PC-3 (cell line): ENCODE measurements around the gene HMSD. TPM values are rescaled to one million over a fixed set of nuclear protein-coding genes. Genes with fewer than 3 reads are reported as not detected.

ENCODE experiments used
- ATAC-seq: fragments of 200-7000 bp; cut with Tn5 transposase; 2 replicates; pipeline ENCODE4 v1.9.1; 2020; ENCODE audit warnings: mild to moderate bottlenecking, moderate library complexity
- BruUV-seq: library from RNA; stranded (reverse); fragments of 400-500 nt; replicated peaks from 2 replicates; lab custom pipeline; 2021; lab: Mats Ljungman, UMichigan
- CTCF ChIA-PET: fragments of 300-600 bp; sonication (Branson Sonifier 250); formaldehyde crosslinking; loops from one replicate; lab custom pipeline; 2022; ENCODE audit warnings: antibody characterized with exemption; lab: Charles Lee
- POLR2A ChIA-PET: fragments of 300-600 bp; sonication (Branson Sonifier 250); formaldehyde crosslinking; loops from one replicate; lab custom pipeline; 2022; ENCODE audit warnings: antibody characterized with exemption; ENCODE audit not compliant: unreplicated experiment; lab: Charles Lee
- DNase-seq: peaks from one replicate; pipeline ENCODE4 v3.0.0-alpha.2; 2015
- H2AFZ ChIP-seq: fragments of 300-600 bp; sonication (generic); 2 replicates; pipeline ENCODE4 v1.6.0; 2016; ENCODE audit warnings: antibody characterized with exemption, low read length
- H3F3A ChIP-seq: fragments of 300-600 bp; sonication (generic); one replicate; pipeline ENCODE4 v1.6.0; 2017; ENCODE audit warnings: antibody characterized with exemption, low read length, control low read depth, mild to moderate bottlenecking; ENCODE audit not compliant: unreplicated experiment
- H3K27ac ChIP-seq: fragments of 300-600 bp; sonication (generic); 2 replicates; pipeline ENCODE4 v1.5.1; 2016; ENCODE audit warnings: mild to moderate bottlenecking, low read length
- H3K27me3 ChIP-seq: fragments of 300-600 bp; sonication (generic); 2 replicates; pipeline ENCODE4 v1.6.1; 2016; ENCODE audit warnings: low read length, mixed read lengths
- H3K36me3 ChIP-seq: fragments of 300-600 bp; sonication (generic); 2 replicates; pipeline ENCODE4 v1.6.1; 2016; ENCODE audit warnings: low read depth, mixed run types, low read length, mixed read lengths
- H3K4me1 ChIP-seq: fragments of 300-600 bp; sonication (generic); 2 replicates; pipeline ENCODE4 v1.5.1; 2016; ENCODE audit warnings: low read length; ENCODE audit not compliant: insufficient read depth
- H3K4me2 ChIP-seq: fragments of 300-600 bp; sonication (generic); 2 replicates; pipeline ENCODE4 v1.6.0; 2016; ENCODE audit warnings: low read length
- H3K4me3 ChIP-seq: fragments of 300-600 bp; sonication (generic); 2 replicates; pipeline ENCODE4 v1.5.1; 2016; ENCODE audit warnings: mild to moderate bottlenecking, low read length, mixed read lengths
- H3K79me2 ChIP-seq: fragments of 300-600 bp; sonication (generic); 2 replicates; pipeline ENCODE4 v1.6.1; 2017; ENCODE audit warnings: low read length, mixed read lengths
- H3K9ac ChIP-seq: fragments of 300-600 bp; sonication (generic); 2 replicates; pipeline ENCODE4 v1.6.0; 2016; ENCODE audit warnings: mild to moderate bottlenecking, low read length
- H3K9me2 ChIP-seq: fragments of 300-600 bp; sonication (generic); replicated peaks from 2 replicates; pipeline ENCODE4 v1.6.1; 2016; ENCODE audit warnings: mixed run types, low read length, mixed read lengths
- H3K9me3 ChIP-seq: fragments of 300-600 bp; sonication (generic); 2 replicates; pipeline ENCODE4 v1.6.1; 2016; ENCODE audit warnings: low read length, mixed read lengths
- H4K20me1 ChIP-seq: fragments of 300-600 bp; sonication (generic); 2 replicates; pipeline ENCODE4 v1.6.1; 2016; ENCODE audit warnings: low read length, mixed read lengths
- CTCF ChIP-seq: fragments of 300-600 bp; sonication (generic); conservative IDR thresholded peaks from 2 replicates; pipeline ENCODE4 v1.5.1; 2017; ENCODE audit warnings: antibody characterized with exemption, low read depth, mild to moderate bottlenecking, low read length
- EZH2 ChIP-seq: fragments of 300-600 bp; sonication (generic); IDR thresholded peaks from one replicate; pipeline ENCODE4 v1.6.1; 2017; ENCODE audit warnings: antibody characterized with exemption, mild to moderate bottlenecking, low read length; ENCODE audit not compliant: unreplicated experiment
- EZH2phosphoT487 ChIP-seq: fragments of 300-600 bp; sonication (generic); IDR thresholded peaks from 2 replicates; pipeline ENCODE4 v1.6.1; 2018; ENCODE audit warnings: mild to moderate bottlenecking, antibody characterized with exemption, low read length, borderline replicate concordance
- intact Hi-C: fragments of 100-400 bp; cut with micrococcal nuclease; formaldehyde crosslinking; loops from 2 replicates; pipeline ENCODE4 v1.9.0; 2023
- total RNA-seq: library from RNA; depleted of rRNA; stranded (reverse); fragments of >200 nt; gene quantifications from 2 replicates; pipeline ENCODE4 v1.2.3, GENCODE V29; 2014

Gene HMSD
- total RNA-seq, 1 experiment from 2014 or later: 0.40 TPM

GRCh38 chr18:63917817-63918216 lies 31.3 kb upstream of the HMSD start:
- no peaks in the 10 kb centered on the region for H3K9me2 ChIP-seq
- no peak for DNase-seq
- no peaks in the 10 kb centered on the region for H3K4me1 ChIP-seq
- ATAC-seq: no peak
- no peak overlapping the region for H3K4me2 ChIP-seq
- H3K27ac ChIP-seq: no peak overlapping the region
- TF ChIP-seq EZH2 (no peak), CTCF (no peak), EZH2phosphoT487 (no peak)
- H3K9ac ChIP-seq: no peak overlapping the region
- intact Hi-C loops: no loop called here
- POLR2A ChIA-PET: no interaction called here
- no peaks in the 10 kb centered on the region for H4K20me1 ChIP-seq
- peaks cover 18% of the 10 kb centered on the region for H3K27me3 ChIP-seq
- no peak overlapping the region for H2AFZ ChIP-seq
- BruUV-seq: no TSS peak
- H3K4me3 ChIP-seq: no peak overlapping the region
- no peaks in the 10 kb centered on the region for H3K36me3 ChIP-seq
- CTCF ChIA-PET: no interaction called here
- H3K9me3 ChIP-seq: no peaks in the 10 kb centered on the region
- no peaks in the 10 kb centered on the region for H3F3A ChIP-seq
- H3K79me2 ChIP-seq: no peaks in the 10 kb centered on the region

GRCh38 chr18:63922049-63922448 lies 27.1 kb upstream of the HMSD start:
- Histone ChIP-seq H4K20me1 (no peaks in the 10 kb centered on the region), H3K4me1 (no peaks in the 10 kb centered on the region), H3K9ac (no peak overlapping the region), H3F3A (no peaks in the 10 kb centered on the region), H2AFZ (no peak overlapping the region), H3K4me2 (no peak overlapping the region), H3K4me3 (no peak overlapping the region), H3K27ac (no peak overlapping the region), H3K9me3 (no peaks in the 10 kb centered on the region), H3K36me3 (no peaks in the 10 kb centered on the region), H3K27me3 (peaks cover 9% of the 10 kb centered on the region; the same call in 1 of the 2 replicates), H3K79me2 (no peaks in the 10 kb centered on the region), H3K9me2 (no peaks in the 10 kb centered on the region)
- ATAC-seq (no peak), DNase-seq (no peak)
- ChIA-PET POLR2A (no interaction called here), CTCF (no interaction called here)
- TF ChIP-seq CTCF: no peak
- no peak for TF ChIP-seq EZH2phosphoT487
- no peak for TF ChIP-seq EZH2
- intact Hi-C loops: no loop called here
- no TSS peak for BruUV-seq

- ATAC-seq (no peak), DNase-seq (no peak)
- no peaks in the 10 kb centered on the region for H3F3A ChIP-seq
- H3K36me3 ChIP-seq: no peaks in the 10 kb centered on the region
- no peaks in the 10 kb centered on the region for H3K79me2 ChIP-seq
- no peaks in the 10 kb centered on the region for H4K20me1 ChIP-seq
- H2AFZ ChIP-seq: no peak overlapping the region
- H3K9me3 ChIP-seq: no peaks in the 10 kb centered on the region
- H3K4me2 ChIP-seq: no peak overlapping the region
- H3K9ac ChIP-seq: no peak overlapping the region
- ChIA-PET CTCF (interaction anchor here (0.5 kb wide), 1 partner anchor 8 kb away, joined by 3 read pairs; no protein-coding TSS in a partner anchor), POLR2A (no interaction called here)
- no peaks in the 10 kb centered on the region for H3K4me1 ChIP-seq
- BruUV-seq: no TSS peak
- no peaks in the 10 kb centered on the region; the same call in 1 of the 2 replicates for H3K27me3 ChIP-seq
- no peaks in the 10 kb centered on the region for H3K9me2 ChIP-seq
- no peak overlapping the region for H3K27ac ChIP-seq
- no peak for TF ChIP-seq CTCF
- TF ChIP-seq EZH2phosphoT487: no peak
- TF ChIP-seq EZH2: no peak
- H3K4me3 ChIP-seq: no peak overlapping the region
- intact Hi-C loops: no loop called here
Measured at GRCh38 chr18:63924551-63924950, 24.6 kb upstream of the HMSD start.
